Measurements from ENCODE around the gene METTL9. TPM values are rescaled to one million over a fixed set of nuclear protein-coding genes. Genes with fewer than 3 reads are reported as not detected.
A peak's percentile ranks its signal among the peaks of the same experiment; 100 is the strongest.
"Not testable (repeated sequence)": the region's sequence is repeated elsewhere in the genome, so short reads cannot be mapped to it uniquely, and the experiment has no call there.

METTL9 gene
- total RNA-seq, 2 experiments from 2014 or later, result 99.2 to 101 TPM

GRCh38 chr16:21649826-21650406 lies 50.5 kb downstream of the METTL9 start:
- H3K36me3 Mint-ChIP-seq (ENCODE audit: low read depth); H3K27me3 Mint-ChIP-seq (ENCODE audit: low read depth); DNase-seq; POLR2A ChIA-PET; ATAC-seq; H3K4me3 Mint-ChIP-seq; H3K27ac Mint-ChIP-seq; H3K9me3 Mint-ChIP-seq (ENCODE audit: insufficient read depth): not testable (repeated sequence)
- peaks cover 58% of the 10 kb centered on the region for H3K4me1 Mint-ChIP-seq (ENCODE audit: low read depth)
- CTCF ChIA-PET, result interaction anchor here (4.8 kb wide), 1 partner anchor 8 kb away, joined by 79 read pairs; no protein-coding TSS in a partner anchor

- Mint-ChIP-seq H3K4me3 (no peak overlapping the region), H3K36me3 (ENCODE audit: low read depth) (peaks cover 13% of the 10 kb centered on the region), H3K27ac (no peak overlapping the region), H3K27me3 (ENCODE audit: low read depth) (no peaks in the 10 kb centered on the region), H3K4me1 (ENCODE audit: low read depth) (peaks cover 52% of the 10 kb centered on the region), H3K9me3 (ENCODE audit: insufficient read depth) (no peaks in the 10 kb centered on the region)
- ChIA-PET POLR2A (no interaction called here), CTCF (interaction anchor here (0.9 kb wide), 1 partner anchor 58 kb away, joined by 3 read pairs; no protein-coding TSS in a partner anchor)
- ATAC-seq (no peak), DNase-seq (no peak)
Observed at GRCh38 chr16:21650521-21650920, 51.1 kb downstream of the METTL9 start.

- DNase-seq, result no peak
- Mint-ChIP-seq H3K27ac (no peak overlapping the region), H3K27me3 (ENCODE audit: low read depth) (no peaks in the 10 kb centered on the region), H3K36me3 (ENCODE audit: low read depth) (peaks cover 12% of the 10 kb centered on the region), H3K4me3 (no peak overlapping the region), H3K4me1 (ENCODE audit: low read depth) (peaks cover 48% of the 10 kb centered on the region), H3K9me3 (ENCODE audit: insufficient read depth) (no peaks in the 10 kb centered on the region)
- ChIA-PET CTCF (interaction anchor here (0.9 to 1.3 kb wide), 2 partner anchors 56 to 57 kb away, joined by 3 to 4 read pairs; no protein-coding TSS in a partner anchor), POLR2A (no interaction called here)
- ATAC-seq, result no peak
Observed at GRCh38 chr16:21651515-21651914, 52.1 kb downstream of the METTL9 start.

GRCh38 chr16:21652453-21652852 lies 53.1 kb downstream of the METTL9 start, which contains the start of gene IGSF6:
IGSF6 (minus strand) TSS chr16:21652608; CDS start chr16:21652598, 10 bp downstream.
- Mint-ChIP-seq H3K9me3 (ENCODE audit: insufficient read depth) (no peaks in the 10 kb centered on the region), H3K4me3 (no peak within 1 kb of the TSS), H3K36me3 (ENCODE audit: low read depth) (peaks cover 15% of the 10 kb centered on the region), H3K27ac (peak within 1 kb of the TSS; percentile 34), H3K27me3 (ENCODE audit: low read depth) (no peaks in the 10 kb centered on the region), H3K4me1 (ENCODE audit: low read depth) (peaks cover 49% of the 10 kb centered on the region)
- CTCF ChIA-PET, result interaction anchor here (1.1 to 1.3 kb wide), 3 partner anchors 55 to 68 kb away, joined by 3 to 7 read pairs (median 4); no protein-coding TSS in a partner anchor
- DNase-seq (no peak), ATAC-seq (no peak)
- POLR2A ChIA-PET, result interaction anchor here (0.6 kb wide), 1 partner anchor 60 kb away, joined by 7 read pairs; no protein-coding TSS in a partner anchor

- Mint-ChIP-seq H3K27ac (no peak overlapping the region), H3K27me3 (ENCODE audit: low read depth) (no peaks in the 10 kb centered on the region), H3K36me3 (ENCODE audit: low read depth) (peaks cover 17% of the 10 kb centered on the region), H3K4me3 (no peak overlapping the region), H3K9me3 (ENCODE audit: insufficient read depth) (no peaks in the 10 kb centered on the region), H3K4me1 (ENCODE audit: low read depth) (peaks cover 47% of the 10 kb centered on the region)
- no peak for DNase-seq
- ChIA-PET CTCF (interaction anchor here (1.0 to 1.1 kb wide), 2 partner anchors 8 to 69 kb away, joined by 3 read pairs; no protein-coding TSS in a partner anchor), POLR2A (no interaction called here)
- ATAC-seq, result no peak
Observed at GRCh38 chr16:21653571-21653970, 54.2 kb downstream of the METTL9 start.

GRCh38 chr16:21654466-21654865 lies 55.1 kb downstream of the METTL9 start:
- H3K27ac Mint-ChIP-seq, result no peak overlapping the region
- no peak overlapping the region for H3K4me3 Mint-ChIP-seq
- no peak for DNase-seq
- peaks cover 17% of the 10 kb centered on the region for H3K36me3 Mint-ChIP-seq (ENCODE audit: low read depth)
- CTCF ChIA-PET, result interaction anchor here (1.0 kb wide), 1 partner anchor 54 kb away, joined by 5 read pairs; no protein-coding TSS in a partner anchor
- POLR2A ChIA-PET, result no interaction called here
- no peak for ATAC-seq
- H3K4me1 Mint-ChIP-seq (ENCODE audit: low read depth), result peaks cover 41% of the 10 kb centered on the region
- no peaks in the 10 kb centered on the region for H3K9me3 Mint-ChIP-seq (ENCODE audit: insufficient read depth)
- no peaks in the 10 kb centered on the region for H3K27me3 Mint-ChIP-seq (ENCODE audit: low read depth)

- ATAC-seq (no peak), DNase-seq (no peak)
- H3K27ac Mint-ChIP-seq, result no peak overlapping the region
- H3K4me3 Mint-ChIP-seq, result no peak overlapping the region
- no peaks in the 10 kb centered on the region for H3K27me3 Mint-ChIP-seq (ENCODE audit: low read depth)
- peaks cover 37% of the 10 kb centered on the region for H3K4me1 Mint-ChIP-seq (ENCODE audit: low read depth)
- ChIA-PET POLR2A (no interaction called here), CTCF (interaction anchor here (1.0 to 3.6 kb wide), 2 partner anchors 53 to 54 kb away, joined by 5 to 105 read pairs; no protein-coding TSS in a partner anchor)
- H3K36me3 Mint-ChIP-seq (ENCODE audit: low read depth), result peaks cover 17% of the 10 kb centered on the region
- no peaks in the 10 kb centered on the region for H3K9me3 Mint-ChIP-seq (ENCODE audit: insufficient read depth)
Observed at GRCh38 chr16:21654881-21655280, 55.5 kb downstream of the METTL9 start.

GRCh38 chr16:21656795-21657768 lies 57.7 kb downstream of the METTL9 start:
- Mint-ChIP-seq H3K9me3 (ENCODE audit: insufficient read depth) (no peaks in the 10 kb centered on the region), H3K27me3 (ENCODE audit: low read depth) (no peaks in the 10 kb centered on the region), H3K4me1 (ENCODE audit: low read depth) (peaks cover 44% of the 10 kb centered on the region), H3K4me3 (no peak overlapping the region), H3K36me3 (ENCODE audit: low read depth) (peaks cover 17% of the 10 kb centered on the region), H3K27ac (no peak overlapping the region)
- POLR2A ChIA-PET, result interaction anchor here (1.0 to 1.2 kb wide), 2 partner anchors 9 to 11 kb away, joined by 3 read pairs; no protein-coding TSS in a partner anchor
- ATAC-seq, result no peak
- peak; percentile 66 for DNase-seq
- CTCF ChIA-PET, result interaction anchor here (0.6 to 3.6 kb wide), 42 partner anchors 10 to 1446 kb away, joined by 3 to 105 read pairs (median 6); partner anchors contain the start of gene UQCRC2

GRCh38 chr16:21659124-21659523 lies 59.7 kb downstream of the METTL9 start:
- H3K4me3 Mint-ChIP-seq, result no peak overlapping the region
- H3K36me3 Mint-ChIP-seq (ENCODE audit: low read depth), result peaks cover 17% of the 10 kb centered on the region
- ChIA-PET CTCF (interaction anchor here (1.2 kb wide), 2 partner anchors 47 to 50 kb away, joined by 4 to 7 read pairs; no protein-coding TSS in a partner anchor), POLR2A (interaction anchor here (0.6 kb wide), 1 partner anchor 301 kb away, joined by 4 read pairs; no protein-coding TSS in a partner anchor)
- DNase-seq (no peak), ATAC-seq (no peak)
- H3K27ac Mint-ChIP-seq, result no peak overlapping the region
- H3K4me1 Mint-ChIP-seq (ENCODE audit: low read depth), result peaks cover 41% of the 10 kb centered on the region
- H3K27me3 Mint-ChIP-seq (ENCODE audit: low read depth), result peaks cover 5% of the 10 kb centered on the region
- no peaks in the 10 kb centered on the region for H3K9me3 Mint-ChIP-seq (ENCODE audit: insufficient read depth)

GRCh38 chr16:21663889-21664647 lies 64.7 kb downstream of the METTL9 start, which contains the start of gene OTOA:
OTOA (plus strand) TSS chr16:21663968; CDS start chr16:21678515, 14,547 bp downstream.
- peak within 1 kb of the TSS; percentile 49 for H3K27ac Mint-ChIP-seq
- POLR2A ChIA-PET, result no interaction called here

More at GRCh38 chr16:21663889-21664647, 64.7 kb downstream of the METTL9 start, which contains the start of gene OTOA:
- DNase-seq (peak; percentile 34), ATAC-seq (peak; percentile 75)
- CTCF ChIA-PET, result interaction anchor here (1.1 kb wide), 1 partner anchor 43 kb away, joined by 3 read pairs; no protein-coding TSS in a partner anchor
- Mint-ChIP-seq H3K27me3 (ENCODE audit: low read depth) (peaks cover 13% of the 10 kb centered on the region), H3K4me3 (peak within 1 kb of the TSS; percentile 47), H3K9me3 (ENCODE audit: insufficient read depth) (no peaks in the 10 kb centered on the region), H3K36me3 (ENCODE audit: low read depth) (no peaks in the 10 kb centered on the region), H3K4me1 (ENCODE audit: low read depth) (peaks cover 17% of the 10 kb centered on the region)
